ENCODE data around the gene DNAJC24. TPM values are rescaled to one million over a fixed set of nuclear protein-coding genes. Genes with fewer than 3 reads are reported as not detected.
"Not testable (repeated sequence)": the region's sequence is repeated elsewhere in the genome, so short reads cannot be mapped to it uniquely, and the experiment has no call there.

The DNAJC24 gene
- total and polyA plus RNA-seq, 2 of the 4 experiments (the other 2 are of a cell fraction): 8.2 to 8.9 TPM

DNA sequence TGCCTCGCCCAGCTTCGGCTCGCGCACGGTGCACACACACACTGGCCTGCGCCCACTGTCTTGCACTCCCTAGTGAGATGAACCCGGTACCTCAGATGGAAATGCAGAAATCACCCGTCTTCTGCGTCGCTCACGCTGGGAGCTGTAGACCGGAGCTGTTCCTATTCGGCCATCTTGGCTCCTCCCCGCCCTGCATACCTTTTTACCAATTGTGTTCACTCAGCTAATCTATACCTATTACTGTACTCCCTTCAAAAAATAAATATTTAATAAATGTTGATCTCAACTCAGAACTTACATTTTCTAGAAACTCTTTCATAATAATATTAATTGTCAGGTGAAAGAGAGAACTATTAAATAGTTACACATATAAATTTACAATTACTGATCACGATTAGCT, 48.2 kb upstream of the DNAJC24 start:
- H3K27me3 ChIP-seq (ENCODE audit: control insufficient read depth, insufficient read depth, low read length); H3K14ac ChIP-seq (replicated peaks; ENCODE audit: low read depth, low read length); H2BK15ac ChIP-seq (ENCODE audit: low read depth, low read length); BruUV-seq (replicated peaks); H3K23ac ChIP-seq (ENCODE audit: low read depth, low read length); H2BK120ac ChIP-seq (ENCODE audit: low read depth, low read length); H4K20me1 ChIP-seq (ENCODE audit: insufficient read depth, low read length); ATAC-seq (ENCODE audit: low read depth); H2AK5ac ChIP-seq (ENCODE audit: low read depth, low read length); H3K36me3 ChIP-seq (ENCODE audit: control insufficient read depth, insufficient read depth, low read length); H3K18ac ChIP-seq (ENCODE audit: low read depth, low read length); H3K27ac ChIP-seq (ENCODE audit: insufficient read depth, low read length); CTCF ChIA-PET; H3K56ac ChIP-seq (ENCODE audit: extremely low read depth, insufficient read depth, low read length); POLR2A ChIA-PET (ENCODE audit: unreplicated experiment); H3K79me1 ChIP-seq (ENCODE audit: low read depth in 1 of 2, low read length in 2 of 2); intact Hi-C loops (cut with micrococcal nuclease); dilution Hi-C loops (cut with HindIII; ENCODE audit: low sequenced_read_pairs, unreplicated experiment); H3K4me2 ChIP-seq (ENCODE audit: low read depth, low read length); H3K9me1 ChIP-seq (ENCODE audit: insufficient read depth, low read length); in situ Hi-C loops (cut with MboI; ENCODE audit: low sequenced_read_pairs); H3K4me1 ChIP-seq (ENCODE audit: control insufficient read depth, insufficient read depth, low read length); H3K9me3 ChIP-seq (ENCODE audit: control insufficient read depth, insufficient read depth, low read length); H2AFZ ChIP-seq (replicated peaks; ENCODE audit: low read length, poor library complexity); H4K8ac ChIP-seq (ENCODE audit: low read depth in 2 of 2, low read length in 2 of 2); H4K5ac ChIP-seq (ENCODE audit: low read depth, low read length); DNase-seq; H2AK9ac ChIP-seq (replicated peaks; ENCODE audit: low read depth, low read length, poor library complexity); H3K4ac ChIP-seq (ENCODE audit: low read depth, low read length); H2BK20ac ChIP-seq (ENCODE audit: low read depth, low read length); H2BK5ac ChIP-seq (ENCODE audit: low read depth, low read length, poor library complexity, severe bottlenecking); H3K4me3 ChIP-seq (ENCODE audit: insufficient read depth, low read depth, low read length); H3K9ac ChIP-seq (ENCODE audit: low read depth, low read length); H4K91ac ChIP-seq (ENCODE audit: insufficient read depth, low read depth, low read length): not testable (repeated sequence)
- 100% methylated on average over 1 of the region's 15 CpGs; no CpG with 5 or more reads in 1 of the 2 experiments for WGBS, 2 experiments (ENCODE audit: extremely low coverage in 2 of 2, insufficient read length in 1 of 2)

All from IMR-90 (cell line).